Muscle layer of duodenum (tissue), 2 donors: ENCODE results near the gene YDJC.
"Not testable (repeated sequence)": the region's sequence is repeated elsewhere in the genome, so short reads cannot be mapped to it uniquely, and the experiment has no call there.

Experiments used
- H3K27ac ChIP-seq: one replicate; pipeline ENCODE4 v1.7.0; 2013; ENCODE audit warnings: mild to moderate bottlenecking, low read length
- H3K27me3 ChIP-seq: one replicate; pipeline ENCODE4 v1.7.0; 2013; ENCODE audit warnings: low read depth, mild to moderate bottlenecking, control low read depth, low read length
- H3K36me3 ChIP-seq, 2 donors: one replicate each; pipeline ENCODE4 v1.7.0; 2013; ENCODE audit warnings: low read length in 2 of 2, control low read depth in 1 of 2, mild to moderate bottlenecking in 1 of 2; ENCODE audit not compliant: insufficient read depth in 2 of 2, control insufficient read depth in 1 of 2
- H3K4me1 ChIP-seq, 2 donors: one replicate each; pipeline ENCODE4 v1.7.0; 2013; ENCODE audit warnings: low read length in 2 of 2, mild to moderate bottlenecking in 2 of 2, control low read depth in 1 of 2, moderate library complexity in 1 of 2; ENCODE audit not compliant: insufficient read depth in 2 of 2, control insufficient read depth in 1 of 2
- H3K4me3 ChIP-seq, 2 donors: one replicate each; pipeline ENCODE4 v1.7.0; 2013; ENCODE audit warnings: low read length in 2 of 2, low read depth in 1 of 2, mild to moderate bottlenecking in 1 of 2
- H3K9me3 ChIP-seq, 2 donors: one replicate each; pipeline ENCODE4 v1.7.0; 2013; ENCODE audit warnings: low read length in 2 of 2, control low read depth in 1 of 2, mild to moderate bottlenecking in 1 of 2; ENCODE audit not compliant: control insufficient read depth in 1 of 2
- donor health status: healthy.

Gene YDJC

GRCh38 chr22:21612858-21613257, 17.0 kb downstream of the YDJC start:
- peaks cover 28 to 35% of the 10 kb centered on the region in 2 donors for H3K36me3 ChIP-seq
- H3K4me1 ChIP-seq = no peaks in the 10 kb centered on the region
- no peak overlapping the region for H3K27ac ChIP-seq
- no peak overlapping the region for H3K4me3 ChIP-seq
- H3K9me3 ChIP-seq = no peaks in the 10 kb centered on the region
- H3K27me3 ChIP-seq = no peaks in the 10 kb centered on the region

- no peaks in the 10 kb centered on the region for H3K9me3 ChIP-seq
- peaks cover 28 to 35% of the 10 kb centered on the region in 2 donors for H3K36me3 ChIP-seq
- no peaks in the 10 kb centered on the region for H3K4me1 ChIP-seq
- no peak overlapping the region for H3K27ac ChIP-seq
- H3K4me3 ChIP-seq = no peak overlapping the region
- no peaks in the 10 kb centered on the region for H3K27me3 ChIP-seq
These were observed 18.4 kb downstream of the YDJC start for GRCh38 chr22:21611210-21611977.

GRCh38 chr22:21609556-21610157, 20.2 kb downstream of the YDJC start:
- H3K9me3 ChIP-seq, H3K4me1 ChIP-seq, H3K27me3 ChIP-seq, H3K4me3 ChIP-seq, H3K27ac ChIP-seq: not testable (repeated sequence)
- H3K36me3 ChIP-seq = peaks cover 28 to 29% of the 10 kb centered on the region in 2 donors

- H3K4me3 ChIP-seq = no peak overlapping the region
- no peak overlapping the region for H3K27ac ChIP-seq
- H3K4me1 ChIP-seq = no peaks in the 10 kb centered on the region
- peaks cover 11 to 14% of the 10 kb centered on the region in 2 donors for H3K36me3 ChIP-seq
- H3K27me3 ChIP-seq = no peaks in the 10 kb centered on the region
- H3K9me3 ChIP-seq = no peaks in the 10 kb centered on the region
These were observed 23.0 kb downstream of the YDJC start for GRCh38 chr22:21606775-21607174.

GRCh38 chr22:21605887-21606564, 23.8 kb downstream of the YDJC start:
- H3K4me1 ChIP-seq = no peaks in the 10 kb centered on the region
- peaks cover 4 to 6% of the 10 kb centered on the region in 2 donors for H3K36me3 ChIP-seq
- H3K4me3 ChIP-seq = no peak overlapping the region
- no peaks in the 10 kb centered on the region for H3K9me3 ChIP-seq
- no peaks in the 10 kb centered on the region for H3K27me3 ChIP-seq
- H3K27ac ChIP-seq = no peak overlapping the region

DNA sequence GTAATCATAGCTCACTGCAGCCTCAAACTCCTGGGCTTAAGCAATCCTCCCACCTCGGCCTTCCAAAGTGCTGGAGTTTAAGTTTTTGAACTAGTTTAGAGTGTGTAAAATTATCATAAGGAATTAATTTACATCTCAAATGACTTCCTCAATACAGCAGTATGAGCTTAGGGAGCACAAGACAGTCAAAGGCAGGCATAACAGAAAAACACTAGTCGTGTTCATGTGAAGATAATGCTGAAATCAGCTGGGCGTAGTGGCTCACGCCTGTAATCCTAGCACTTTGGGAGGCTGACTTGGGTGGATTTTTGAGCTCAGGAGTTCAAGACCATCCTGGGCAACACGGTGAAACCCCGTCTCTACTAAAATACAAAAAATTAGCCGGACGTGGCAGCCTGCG, 25.8 kb downstream of the YDJC start:
- Histone ChIP-seq H3K27ac (no peak overlapping the region), H3K4me1 (peaks cover 0 to 4% of the 10 kb centered on the region in 2 donors), H3K36me3 (no peaks in the 10 kb centered on the region), H3K9me3 (no peaks in the 10 kb centered on the region), H3K27me3 (no peaks in the 10 kb centered on the region), H3K4me3 (no peak overlapping the region)

DNA sequence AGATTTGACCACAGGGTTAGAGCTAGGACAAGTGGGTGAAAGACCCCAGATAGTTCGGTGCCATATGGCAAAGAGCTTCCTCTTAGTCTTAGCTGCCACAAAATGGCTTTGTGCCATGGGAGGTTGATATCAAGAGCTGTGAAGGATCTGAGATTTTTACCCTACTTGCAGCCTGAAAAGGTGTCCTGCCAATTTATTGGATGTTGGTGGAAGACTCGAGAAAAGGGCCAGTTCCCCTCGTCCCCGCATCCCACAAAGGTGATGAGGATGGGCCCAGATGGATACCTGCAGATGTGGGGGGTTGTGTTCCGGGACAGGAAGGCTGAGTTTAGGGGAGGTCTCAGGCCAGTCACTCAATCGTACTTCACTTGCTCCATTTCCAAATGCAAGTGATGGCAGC, 27.2 kb downstream of the YDJC start:
- H3K27ac ChIP-seq = no peak overlapping the region
- H3K4me1 ChIP-seq = peaks cover 0 to 4% of the 10 kb centered on the region in 2 donors
- H3K9me3 ChIP-seq = no peaks in the 10 kb centered on the region
- no peaks in the 10 kb centered on the region for H3K36me3 ChIP-seq
- H3K27me3 ChIP-seq = no peaks in the 10 kb centered on the region
- no peak overlapping the region for H3K4me3 ChIP-seq

DNA sequence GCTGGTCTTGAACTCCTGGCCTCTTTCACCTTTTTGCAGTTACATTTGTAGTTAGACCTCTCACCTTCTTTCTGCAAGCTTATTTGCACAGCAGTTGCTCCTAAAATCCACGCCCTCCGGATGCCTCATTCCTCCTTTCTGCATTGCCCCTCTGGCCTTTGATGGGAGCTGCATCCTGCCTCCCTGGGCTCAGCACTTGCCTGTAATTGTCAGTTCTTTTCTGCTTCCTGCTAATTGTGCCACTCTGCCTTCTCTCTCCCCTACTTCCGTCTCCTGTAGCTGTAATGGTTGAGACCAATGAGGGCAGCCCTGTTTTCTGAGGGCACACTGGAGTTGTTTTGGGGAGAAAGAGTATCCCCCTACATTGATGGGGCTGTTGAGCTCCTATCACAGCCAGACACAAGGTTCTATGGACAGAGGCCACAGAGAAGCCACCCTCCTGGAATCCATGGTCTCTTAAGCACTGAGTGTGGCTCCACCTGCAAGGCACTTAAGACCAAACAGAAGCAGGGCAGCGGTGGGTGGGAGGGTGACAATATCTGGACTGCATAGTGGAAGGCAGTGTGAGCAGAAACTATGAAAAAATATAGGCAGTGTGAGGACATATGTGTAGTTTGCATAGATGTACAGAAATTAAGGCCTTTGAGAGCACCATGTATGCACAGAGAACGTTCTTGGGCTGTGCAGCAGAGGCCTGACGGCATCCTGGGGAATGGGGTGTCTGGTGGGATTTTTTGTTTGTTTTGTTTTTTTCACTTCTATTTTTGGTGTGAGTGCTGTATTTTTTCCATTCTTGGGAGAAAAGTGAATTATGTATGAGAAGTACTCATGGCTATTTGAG, 30.5 kb downstream of the YDJC start:
- no peaks in the 10 kb centered on the region for H3K9me3 ChIP-seq
- H3K27ac ChIP-seq = no peak overlapping the region
- H3K27me3 ChIP-seq = no peaks in the 10 kb centered on the region
- peaks cover 11 to 21% of the 10 kb centered on the region in 2 donors for H3K36me3 ChIP-seq
- H3K4me1 ChIP-seq = peaks cover 0 to 4% of the 10 kb centered on the region in 2 donors
- H3K4me3 ChIP-seq = no peak overlapping the region

GRCh38 chr22:21598302-21598701, 31.5 kb downstream of the YDJC start:
- Histone ChIP-seq H3K4me1 (peaks cover 0 to 4% of the 10 kb centered on the region in 2 donors), H3K27ac (no peak overlapping the region), H3K27me3 (no peaks in the 10 kb centered on the region), H3K36me3 (peaks cover 21 to 30% of the 10 kb centered on the region in 2 donors), H3K9me3 (no peaks in the 10 kb centered on the region), H3K4me3 (no peak overlapping the region)

DNA sequence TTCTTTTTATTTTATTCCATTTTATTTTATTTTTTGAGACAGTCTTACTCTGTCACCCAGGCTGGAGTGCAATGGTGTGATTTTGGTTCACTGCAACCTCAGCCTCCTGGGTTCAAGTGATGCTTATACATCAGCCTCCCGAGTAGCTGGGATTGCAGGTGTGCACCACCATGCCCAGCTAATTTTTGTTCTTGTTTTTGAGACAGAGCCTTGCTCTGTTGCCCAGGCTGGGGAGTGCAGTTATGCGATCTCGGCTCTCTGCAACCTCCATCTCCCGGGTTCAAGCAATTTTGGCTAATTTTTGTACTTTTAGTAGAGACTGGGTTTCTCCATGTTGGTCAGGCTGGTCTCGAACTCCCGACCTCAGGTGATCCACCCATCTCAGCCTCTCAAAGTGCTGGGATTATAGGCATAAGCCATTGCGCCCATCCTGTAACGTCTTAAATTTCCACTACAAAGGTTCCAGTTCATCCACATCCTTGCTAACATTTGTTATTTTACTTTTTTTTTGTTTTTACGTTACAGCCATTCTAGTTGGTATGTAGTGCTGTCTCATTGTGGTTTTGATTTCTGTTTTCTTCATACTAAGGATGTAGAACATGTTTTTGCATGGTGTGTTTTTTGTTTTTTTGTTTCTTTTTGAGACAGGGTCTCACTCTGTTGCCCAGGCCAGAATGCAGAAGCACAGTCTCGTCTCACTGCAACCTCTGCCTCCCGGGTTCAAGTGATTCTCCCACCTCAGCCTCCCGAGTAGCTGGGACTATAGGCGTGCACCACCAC, 33.3 kb downstream of the YDJC start:
- not testable (repeated sequence) for H3K4me3 ChIP-seq, H3K27me3 ChIP-seq, H3K27ac ChIP-seq, H3K9me3 ChIP-seq
- peaks cover 30 to 37% of the 10 kb centered on the region in 2 donors for H3K36me3 ChIP-seq
- H3K4me1 ChIP-seq = peaks cover 0 to 14% of the 10 kb centered on the region in 2 donors
